GM12878 (cell line): ENCODE data around the gene ARPC1A. TPM values are rescaled to one million over a fixed set of nuclear protein-coding genes. Genes with fewer than 3 reads are reported as not detected.

Experiments
- ATAC-seq: fragments of 200-7000 bp; cut with Tn5 transposase; 3 replicates; pipeline ENCODE4 v1.9.1; 2020; ENCODE audit warnings: mild to moderate bottlenecking, moderate library complexity
- BruUV-seq: library from RNA; stranded (reverse); fragments of 400-500 nt; replicated peaks from 2 replicates; lab custom pipeline; 2021; lab: Mats Ljungman, UMichigan
- CTCF ChIA-PET: fragments of 300-600 bp; sonication (Branson Sonifier 250); formaldehyde crosslinking; extraction: SDS; loops from one replicate; lab custom pipeline; 2021; ENCODE audit warnings: inconsistent platforms; lab: Yijun Ruan, JAX
- POLR2A ChIA-PET: fragments of 350-600 bp; formaldehyde crosslinking; extraction: SDS; loops from one replicate; lab custom pipeline; 2021; ENCODE audit warnings: inconsistent platforms; lab: Charles Lee
- RAD21 ChIA-PET: fragments of 300-600 bp; sonication (Branson Sonifier 250); formaldehyde crosslinking; loops from one replicate; lab custom pipeline; 2023; ENCODE audit warnings: antibody characterized with exemption; ENCODE audit not compliant: unreplicated experiment; lab: Charles Lee
- SMC1A ChIA-PET: fragments of 300-600 bp; sonication (Branson Sonifier 250); formaldehyde crosslinking; loops from one replicate; lab custom pipeline; 2023; ENCODE audit not compliant: unreplicated experiment, uncharacterized antibody; lab: Charles Lee
- DNase-seq: peaks from one replicate; pipeline ENCODE4 v3.0.0-alpha.2; 2011; ENCODE audit warnings: low read depth, low spot score
- FAIRE-seq: peaks from 3 replicates; lab custom pipeline; 2011; peaks lifted over from hg19 to GRCh38; lab: Jason Lieb, UNC
- H2AFZ ChIP-seq: 2 replicates; pipeline ENCODE4 v1.6.0; 2011; ENCODE audit warnings: low read depth, low read length, control low read depth; ENCODE audit not compliant: control insufficient read depth
- H3K27ac ChIP-seq: 2 replicates; pipeline ENCODE4 v1.5.1; 2011; ENCODE audit warnings: control low read depth; ENCODE audit not compliant: control insufficient read depth, insufficient read depth
- H3K27me3 ChIP-seq, 2 experiments: replicated peaks in 1 of 2; 2 replicates each; pipeline versions ENCODE4 v1.6.0 to v1.6.1; 2011; ENCODE audit warnings: low read length in 1 of 2; ENCODE audit not compliant: control insufficient read depth in 2 of 2, insufficient read depth in 2 of 2
- H3K36me3 ChIP-seq, 2 experiments: 2 replicates each; pipeline ENCODE4 v1.5.1; 2011; ENCODE audit warnings: low read length in 1 of 2; ENCODE audit not compliant: control insufficient read depth in 2 of 2, insufficient read depth in 2 of 2
- H3K4me1 ChIP-seq: 2 replicates; pipeline ENCODE4 v1.6.1; 2011; ENCODE audit warnings: mild to moderate bottlenecking, low read length, moderate library complexity, mixed read lengths; ENCODE audit not compliant: control insufficient read depth, insufficient read depth
- H3K4me2 ChIP-seq: 2 replicates; pipeline ENCODE4 v1.6.0; 2011; ENCODE audit warnings: control low read depth; ENCODE audit not compliant: control insufficient read depth, insufficient read depth
- H3K4me3 ChIP-seq: fragments of 200-600 bp; sonication (generic); 2 replicates; pipeline ENCODE4 v1.5.1; 2016
- H3K79me2 ChIP-seq: 2 replicates; pipeline ENCODE4 v1.6.0; 2011; ENCODE audit warnings: low read length; ENCODE audit not compliant: control insufficient read depth, insufficient read depth
- H3K9ac ChIP-seq: 2 replicates; pipeline ENCODE4 v1.8.0; 2011; ENCODE audit warnings: low read length, control low read depth, mixed read lengths; ENCODE audit not compliant: control insufficient read depth, insufficient read depth
- H3K9me3 ChIP-seq: replicated peaks from 3 replicates; pipeline ENCODE4 v1.5.1; 2011; ENCODE audit warnings: mild to moderate bottlenecking, low read length; ENCODE audit not compliant: control insufficient read depth, insufficient read depth
- H4K20me1 ChIP-seq: 2 replicates; pipeline ENCODE4 v1.6.0; 2011; ENCODE audit not compliant: control insufficient read depth, insufficient read depth
- CEBPB ChIP-seq, 2 experiments: fragments of 150-350 bp in 1 of 2; IDR thresholded peaks; 2 replicates each; pipeline ENCODE4 v1.6.1; 2012 to 2014; ENCODE audit warnings: low read depth in 2 of 2, low read length in 2 of 2, borderline replicate concordance in 1 of 2, inconsistent platforms in 1 of 2
- ESRRA ChIP-seq: IDR thresholded peaks from 2 replicates; pipeline ENCODE4 v1.6.1; 2012; ENCODE audit warnings: mild to moderate bottlenecking, low read length, improper control_type of control experiment
- GABPA ChIP-seq: IDR thresholded peaks from 2 replicates; pipeline ENCODE4 v1.6.1; 2014; ENCODE audit warnings: antibody characterized with exemption, low read depth, mild to moderate bottlenecking, inconsistent platforms
- MEF2A ChIP-seq: IDR thresholded peaks from 2 replicates; pipeline ENCODE4 v1.6.1; 2011; ENCODE audit warnings: low read depth, mild to moderate bottlenecking, low read length, moderate library complexity; ENCODE audit not compliant: insufficient read depth
- MEF2B ChIP-seq: fragments of 450-650 bp; IDR thresholded peaks from 2 replicates; pipeline ENCODE4 v1.6.1; 2018; ENCODE audit warnings: mild to moderate bottlenecking, moderate library complexity; ENCODE audit not compliant: partially characterized antibody, poor library complexity, severe bottlenecking
- NFYB ChIP-seq: IDR thresholded peaks from 2 replicates; pipeline ENCODE4 v1.6.1; 2011; ENCODE audit warnings: low read depth, mild to moderate bottlenecking, low read length, improper control_type of control experiment, moderate library complexity; ENCODE audit not compliant: insufficient read depth
- POLR2A ChIP-seq: IDR thresholded peaks from 2 replicates; pipeline ENCODE4 v1.6.1; 2011; ENCODE audit warnings: low read depth, mild to moderate bottlenecking, low read length
- RCOR1 ChIP-seq: conservative IDR thresholded peaks from 2 replicates; pipeline ENCODE4 v1.6.1; 2012; ENCODE audit warnings: low read depth, low read length, improper control_type of control experiment
- WGBS: methylation state at CpG from one replicate; pipeline ENCODE4 v1.1.6; 2016; ENCODE audit warnings: low lambda C conversion rate; ENCODE audit not compliant: insufficient replicate concordance, insufficient coverage; ENCODE audit errors: missing lambda C conversion rate; 5-methylcytosine and 5-hydroxymethylcytosine counted together
- in situ Hi-C: fragments of 300-500 bp; cut with MboI; formaldehyde crosslinking; loops from 9 replicates; pipeline ENCODE4 v1.14.3; 2018; ENCODE audit warnings: mixed read lengths
- intact Hi-C: fragments of 100-400 bp; cut with micrococcal nuclease; formaldehyde crosslinking; loops from one replicate; pipeline ENCODE4 v1.14.2; 2022; ENCODE audit not compliant: unreplicated experiment
- polyA plus RNA-seq, 11 experiments: library from polyadenylated mRNA; depleted of rRNA in 4 of 11; unstranded in 6 of 11; stranded (reverse) in 5 of 11; fragments of >200 nt; fragmentation: Nextera tagmentation in 4 of 11; fragmentation: Illumina TruSeq in 1 of 11; extraction: Ambion mirVana in 4 of 11; extraction: Trizol in 1 of 11; gene quantifications; 1 replicate in 1 of 11; 2 replicates in 10 of 11; pipeline versions ENCODE4 v1.2.1 to v1.2.3, GENCODE V29; 2011 to 2016; ENCODE audit warnings: inconsistent platforms in 2 of 11, missing spikeins in 2 of 11, low read depth in 1 of 11
- total RNA-seq, 4 experiments: library from RNA; depleted of rRNA in 3 of 4; stranded (reverse); fragments of >200 nt in 3 of 4; fragmentation: Illumina TruSeq in 1 of 4; extraction: Trizol in 1 of 4; gene quantifications; 2 replicates each; pipeline versions ENCODE4 v1.2.1 to v1.2.3, GENCODE V29; 2013 to 2021
- TF ChIP-seq, protein P1 (sequence below): fragments of 450-650 bp; IDR thresholded peaks from 2 replicates; pipeline ENCODE4 v1.6.1; 2017; ENCODE audit warnings: mild to moderate bottlenecking, low read depth, inconsistent platforms; ENCODE audit not compliant: poor library complexity, severe bottlenecking

Gene ARPC1A
- total and polyA plus RNA-seq, 10 of the 15 experiments (the other 5 are each of a cell fraction or from before 2014, with no cell fraction given) = 42.3 to 152 (median 72.1) TPM

DNA sequence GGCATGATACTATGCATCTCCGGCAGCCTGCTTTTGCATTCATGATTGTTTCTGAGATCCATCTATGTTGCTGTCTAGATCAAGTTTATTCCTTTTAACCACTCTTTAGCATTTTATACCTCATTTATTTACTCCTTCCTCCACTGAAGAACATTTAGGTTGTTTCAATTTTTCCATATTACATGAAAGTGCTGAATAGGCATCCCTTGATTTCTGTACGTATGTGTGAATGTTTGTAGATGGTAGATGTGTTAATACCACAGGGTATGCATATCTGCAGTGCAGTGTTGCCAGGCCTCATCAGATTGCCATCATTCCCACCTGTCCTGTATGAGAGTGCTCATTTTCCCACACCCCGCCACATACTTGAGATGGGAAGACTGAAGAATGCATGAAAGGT, 13.9 kb downstream of the ARPC1A start:
- POLR2A ChIA-PET = interaction anchor here (0.5 to 1.1 kb wide), 2 partner anchors 12 to 198 kb away, joined by 3 read pairs; no protein-coding TSS in a partner anchor
- FAIRE-seq = no peak

More for the DNA sequence above, 13.9 kb downstream of the ARPC1A start:
- Histone ChIP-seq H3K9ac (no peak overlapping the region), H3K79me2 (no peaks in the 10 kb centered on the region), H3K4me2 (no peak overlapping the region), H3K27ac (no peak overlapping the region), H4K20me1 (no peaks in the 10 kb centered on the region), H3K36me3 (peaks cover 8 to 45% of the 10 kb centered on the region in 2 experiments), H3K4me1 (no peaks in the 10 kb centered on the region), H3K4me3 (no peak overlapping the region), H3K27me3 (no peaks in the 10 kb centered on the region), H3K9me3 (no peaks in the 10 kb centered on the region), H2AFZ (no peak overlapping the region)
- DNase-seq = no peak
- no TSS peak for BruUV-seq
- no peak for ATAC-seq
- intact Hi-C loops (no loop called here), in situ Hi-C loops (no loop called here)
- ChIA-PET RAD21 (no interaction called here), SMC1A (interaction anchor here (0.9 to 1.7 kb wide), 3 partner anchors 10 to 13 kb away, joined by 3 to 4 read pairs (median 3); no protein-coding TSS in a partner anchor), CTCF (interaction anchor here (1.4 kb wide), 1 partner anchor 26 kb away, joined by 3 read pairs; no protein-coding TSS in a partner anchor)
- TF ChIP-seq GABPA (no peak), MEF2A (no peak), POLR2A (no peak), CEBPB (IDR thresholded peaks at IDR 0.05; ENCODE audit: borderline replicate concordance in 1 of 2, low read depth in 2 of 2, low read length in 2 of 2) (no peak), ESRRA (no peak), RCOR1 (no peak), NFYB (no peak), MEF2B (no peak)
- TF ChIP-seq, protein P1, sequence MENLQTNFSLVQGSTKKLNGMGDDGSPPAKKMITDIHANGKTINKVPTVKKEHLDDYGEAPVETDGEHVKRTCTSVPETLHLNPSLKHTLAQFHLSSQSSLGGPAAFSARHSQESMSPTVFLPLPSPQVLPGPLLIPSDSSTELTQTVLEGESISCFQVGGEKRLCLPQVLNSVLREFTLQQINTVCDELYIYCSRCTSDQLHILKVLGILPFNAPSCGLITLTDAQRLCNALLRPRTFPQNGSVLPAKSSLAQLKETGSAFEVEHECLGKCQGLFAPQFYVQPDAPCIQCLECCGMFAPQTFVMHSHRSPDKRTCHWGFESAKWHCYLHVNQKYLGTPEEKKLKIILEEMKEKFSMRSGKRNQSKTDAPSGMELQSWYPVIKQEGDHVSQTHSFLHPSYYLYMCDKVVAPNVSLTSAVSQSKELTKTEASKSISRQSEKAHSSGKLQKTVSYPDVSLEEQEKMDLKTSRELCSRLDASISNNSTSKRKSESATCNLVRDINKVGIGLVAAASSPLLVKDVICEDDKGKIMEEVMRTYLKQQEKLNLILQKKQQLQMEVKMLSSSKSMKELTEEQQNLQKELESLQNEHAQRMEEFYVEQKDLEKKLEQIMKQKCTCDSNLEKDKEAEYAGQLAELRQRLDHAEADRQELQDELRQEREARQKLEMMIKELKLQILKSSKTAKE = no peak
- 97% methylated on average over 3 of the region's 3 CpGs for WGBS
